GM18868 (cell line): ENCODE results near the gene KIF1B.
"Not testable (repeated sequence)": the region's sequence is repeated elsewhere in the genome, so short reads cannot be mapped to it uniquely, and the experiment has no call there.

Source experiments
- ATAC-seq: cut with Tn5 transposase; IDR thresholded peaks from one replicate; pipeline ENCODE4 v1.9.1; 2021; ENCODE audit warnings: mild to moderate bottlenecking, moderate library complexity; ENCODE audit not compliant: unreplicated experiment

The KIF1B gene

GRCh38 chr1:10236405-10237156, 26.2 kb downstream of the KIF1B start:
- ATAC-seq: no peak

- ATAC-seq: no peak
These were observed 26.8 kb downstream of the KIF1B start for GRCh38 chr1:10237157-10237539.

DNA sequence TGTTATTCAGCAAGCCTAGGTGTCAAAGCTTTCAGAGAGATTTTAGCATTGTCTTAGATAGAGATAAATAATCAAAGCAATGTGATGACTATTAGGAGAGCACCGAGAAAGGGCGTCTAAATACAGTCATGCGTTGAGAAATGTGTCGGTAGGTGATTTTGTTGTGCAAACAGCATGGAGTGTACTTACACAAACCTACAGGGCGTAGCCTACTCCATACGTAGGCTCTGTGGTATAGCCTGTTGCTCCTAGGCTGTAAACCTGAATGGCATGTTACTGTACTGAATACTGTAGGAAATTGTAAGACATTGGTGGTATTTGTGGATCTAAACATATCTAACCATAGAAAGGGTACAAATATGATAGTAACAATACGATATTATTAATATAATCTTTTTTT, 31.8 kb downstream of the KIF1B start:
- ATAC-seq: no peak

- no peak for ATAC-seq
These were observed 32.4 kb downstream of the KIF1B start for GRCh38 chr1:10242811-10243210.

DNA sequence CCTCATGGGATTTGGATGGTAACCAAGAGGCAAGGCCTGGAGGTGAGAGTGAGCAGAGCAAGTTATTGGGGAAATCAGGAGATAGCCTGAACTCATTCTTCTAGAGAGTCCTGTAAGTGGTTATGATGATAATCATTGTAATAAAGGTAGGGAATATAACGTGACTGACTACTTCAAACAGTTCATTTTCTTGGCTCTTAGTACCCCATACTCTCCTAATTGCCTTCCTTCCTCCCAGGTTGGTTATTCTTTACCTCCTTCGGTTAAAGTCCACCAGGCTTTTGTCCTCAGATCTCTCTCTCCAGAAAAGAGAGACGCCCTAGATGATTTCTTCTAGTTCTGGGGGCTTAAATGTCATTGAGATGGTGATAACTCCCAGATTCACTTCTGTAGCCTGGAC, 35.3 kb downstream of the KIF1B start:
- ATAC-seq: no peak

- ATAC-seq: no peak
These were observed 39.6 kb downstream of the KIF1B start for GRCh38 chr1:10249808-10250457.

GRCh38 chr1:10250663-10251062, 40.3 kb downstream of the KIF1B start:
- no peak for ATAC-seq

DNA sequence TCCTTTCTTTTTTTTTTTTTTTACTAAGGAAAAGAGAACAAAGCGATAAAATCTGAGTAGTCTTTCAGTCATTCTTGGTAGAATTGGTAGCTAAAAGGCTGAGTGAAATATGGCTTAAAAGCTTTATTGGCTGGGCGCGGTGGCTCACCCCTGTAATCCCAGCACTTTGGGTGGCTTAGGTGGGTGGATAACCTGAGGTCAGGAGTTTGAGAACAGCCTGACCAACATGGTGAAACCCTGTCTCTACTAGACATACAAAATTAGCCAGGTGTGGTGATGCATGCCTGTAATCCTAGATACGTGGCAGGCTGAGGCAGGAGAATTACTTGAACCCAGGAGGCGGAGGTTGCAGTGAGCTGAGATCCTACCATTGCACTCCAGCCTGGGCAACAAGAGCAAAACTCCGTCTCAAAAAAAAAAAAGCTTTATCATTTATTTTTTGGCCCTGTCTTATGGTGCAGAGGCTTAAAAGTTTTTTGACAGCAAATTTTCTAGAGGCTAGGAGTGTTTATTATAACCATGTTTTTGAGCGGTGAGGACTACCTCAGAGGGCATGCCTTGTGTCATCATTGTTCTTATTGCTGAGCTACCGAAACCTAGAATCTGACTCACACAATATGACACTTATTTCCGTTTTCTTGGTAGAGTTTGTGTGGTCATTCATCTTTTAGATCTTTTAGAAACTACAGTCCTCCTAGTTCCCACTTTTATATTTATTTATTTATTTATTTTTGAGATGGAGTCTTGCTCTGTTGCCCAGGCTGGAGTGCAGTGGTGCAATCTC, 41.1 kb downstream of the KIF1B start:
- not testable (repeated sequence) for ATAC-seq

DNA sequence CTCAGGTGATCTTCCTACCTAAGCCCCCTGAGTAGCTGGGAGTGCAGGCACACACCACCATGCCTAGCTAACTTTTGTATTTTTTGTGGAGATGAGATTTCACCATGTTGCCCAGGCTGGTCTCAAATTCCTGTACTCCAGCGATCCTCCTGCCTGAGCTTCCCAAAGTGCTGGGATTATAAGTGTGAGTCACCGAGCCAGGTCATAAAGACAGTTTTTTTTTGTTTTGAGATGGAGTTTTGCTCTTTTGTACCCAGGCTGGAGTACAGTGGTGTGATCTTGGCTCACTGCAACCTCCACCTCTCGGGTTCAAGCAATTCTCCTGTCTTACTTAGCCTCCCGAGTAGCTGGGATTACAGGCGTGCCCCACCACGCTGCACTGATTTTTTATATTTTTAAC, 42.1 kb downstream of the KIF1B start:
- no peak for ATAC-seq

- ATAC-seq: no peak
These were observed 42.8 kb downstream of the KIF1B start for GRCh38 chr1:10253149-10253548.

GRCh38 chr1:10253755-10254154, 43.4 kb downstream of the KIF1B start:
- ATAC-seq: no peak

DNA sequence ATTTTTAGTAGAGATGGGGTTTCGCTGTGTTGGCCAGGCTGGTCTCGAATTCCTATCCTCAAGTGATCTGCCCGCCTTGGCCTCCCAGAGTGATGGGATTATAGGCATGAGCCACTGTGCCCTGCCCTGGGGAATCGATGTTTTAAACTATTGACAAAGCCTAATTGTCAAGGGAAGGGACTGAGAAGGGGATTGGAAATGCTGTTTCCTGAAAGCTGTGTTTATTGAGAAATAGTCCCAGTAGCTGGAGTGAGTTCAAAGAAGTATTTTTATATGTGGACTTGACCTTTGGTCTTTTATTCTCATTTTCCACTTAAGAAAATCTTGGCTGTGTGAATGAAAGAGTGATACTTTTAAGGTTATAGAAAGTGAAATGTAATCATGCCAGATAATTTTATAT, 47.5 kb downstream of the KIF1B start:
- ATAC-seq: no peak

- ATAC-seq: not testable (repeated sequence)
These were observed 49.2 kb downstream of the KIF1B start for GRCh38 chr1:10259547-10259946.

GRCh38 chr1:10263450-10264082, 53.2 kb downstream of the KIF1B start:
- no peak for ATAC-seq

DNA sequence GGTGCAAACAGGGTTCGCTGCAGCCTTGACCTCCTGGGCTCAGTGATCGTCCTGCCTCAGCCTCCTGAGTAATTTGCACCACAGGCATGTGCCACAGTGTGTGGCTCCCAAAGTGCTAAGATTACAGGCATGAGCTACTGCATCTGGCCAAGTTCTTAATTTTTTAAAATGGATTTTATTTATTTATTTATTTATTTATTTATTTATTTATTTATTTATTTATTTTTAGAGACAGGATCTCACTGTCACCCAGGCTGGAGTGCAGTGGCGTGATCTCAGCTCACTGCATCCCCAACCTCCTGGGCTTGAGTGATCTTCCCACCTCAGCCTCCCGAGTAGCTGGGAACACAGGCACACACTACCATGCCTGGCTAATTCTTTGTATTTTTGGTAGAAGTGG, 54.7 kb downstream of the KIF1B start:
- no peak for ATAC-seq

DNA sequence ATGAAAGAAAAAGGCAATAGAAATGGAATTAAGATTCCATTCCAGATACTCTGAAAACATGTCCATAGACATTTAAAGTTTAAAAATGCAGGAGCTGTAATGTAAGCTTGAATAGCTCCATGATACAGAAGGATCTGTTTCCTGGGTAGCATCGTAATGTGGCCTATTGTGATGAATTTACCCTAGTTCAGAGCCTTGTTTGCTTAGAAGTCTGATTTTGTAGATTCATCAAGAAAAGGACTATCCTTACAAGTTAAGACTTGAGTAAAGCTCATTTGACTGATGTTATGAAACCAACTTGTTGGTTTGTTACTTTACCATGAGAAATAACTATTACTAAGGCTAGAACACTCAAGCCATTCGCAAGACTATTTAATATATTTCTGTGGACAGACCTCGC, 55.5 kb downstream of the KIF1B start:
- no peak for ATAC-seq

GRCh38 chr1:10267319-10267718, 56.9 kb downstream of the KIF1B start:
- ATAC-seq: no peak

DNA sequence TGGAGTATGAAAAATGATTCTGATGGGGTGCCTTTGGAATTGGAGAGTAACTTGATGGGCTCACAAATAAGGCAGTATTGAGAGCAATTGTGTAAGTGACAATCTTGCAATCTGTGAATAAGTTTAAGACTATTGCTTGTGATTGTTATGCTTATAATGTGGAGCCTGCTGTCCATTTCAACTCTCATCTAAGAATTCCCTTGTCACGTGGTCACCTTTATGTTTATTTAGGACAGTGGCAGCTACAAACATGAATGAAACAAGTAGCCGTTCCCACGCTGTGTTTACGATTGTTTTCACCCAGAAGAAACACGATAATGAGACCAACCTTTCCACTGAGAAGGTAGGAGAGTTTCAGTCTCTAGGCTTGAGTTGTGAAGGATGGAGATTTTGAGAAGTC, 57.6 kb downstream of the KIF1B start:
- ATAC-seq: no peak

- no peak for ATAC-seq
These were observed 60.7 kb downstream of the KIF1B start for GRCh38 chr1:10271090-10271489.

GRCh38 chr1:10271869-10272268, 61.5 kb downstream of the KIF1B start:
- ATAC-seq: no peak

- ATAC-seq: no peak
These were observed 61.9 kb downstream of the KIF1B start for GRCh38 chr1:10272274-10272673.
